HepG2 (cell line): ENCODE measurements around the gene CR1L.

Experiments
- HDAC1 ChIP-seq: sonication (generic); formaldehyde crosslinking; IDR thresholded peaks from 2 replicates; pipeline ENCODE4 v1.5.1; 2020; ENCODE audit warnings: mild to moderate bottlenecking, missing genetic modification reagents
- HOXA9 ChIP-seq: sonication (generic); formaldehyde crosslinking; IDR thresholded peaks from 2 replicates; pipeline ENCODE4 v1.8.1; 2022; ENCODE audit warnings: missing genetic modification reagents, mild to moderate bottlenecking, moderate library complexity, borderline replicate concordance
- KDM1A ChIP-seq: IDR thresholded peaks from 2 replicates; pipeline ENCODE4 v1.6.1; 2016; ENCODE audit warnings: missing compliant biosample characterization
- ZSCAN30 ChIP-seq: sonication (generic); formaldehyde crosslinking; IDR thresholded peaks from 2 replicates; pipeline ENCODE4 v1.5.0; 2020; ENCODE audit warnings: mild to moderate bottlenecking, missing genetic modification reagents
- TF ChIP-seq, protein P1 (sequence below): sonication (generic); formaldehyde crosslinking; IDR thresholded peaks from 2 replicates; pipeline ENCODE4 v1.5.0; 2020; ENCODE audit warnings: mild to moderate bottlenecking, missing genetic modification reagents, moderate library complexity

- TF ChIP-seq, protein P1, sequence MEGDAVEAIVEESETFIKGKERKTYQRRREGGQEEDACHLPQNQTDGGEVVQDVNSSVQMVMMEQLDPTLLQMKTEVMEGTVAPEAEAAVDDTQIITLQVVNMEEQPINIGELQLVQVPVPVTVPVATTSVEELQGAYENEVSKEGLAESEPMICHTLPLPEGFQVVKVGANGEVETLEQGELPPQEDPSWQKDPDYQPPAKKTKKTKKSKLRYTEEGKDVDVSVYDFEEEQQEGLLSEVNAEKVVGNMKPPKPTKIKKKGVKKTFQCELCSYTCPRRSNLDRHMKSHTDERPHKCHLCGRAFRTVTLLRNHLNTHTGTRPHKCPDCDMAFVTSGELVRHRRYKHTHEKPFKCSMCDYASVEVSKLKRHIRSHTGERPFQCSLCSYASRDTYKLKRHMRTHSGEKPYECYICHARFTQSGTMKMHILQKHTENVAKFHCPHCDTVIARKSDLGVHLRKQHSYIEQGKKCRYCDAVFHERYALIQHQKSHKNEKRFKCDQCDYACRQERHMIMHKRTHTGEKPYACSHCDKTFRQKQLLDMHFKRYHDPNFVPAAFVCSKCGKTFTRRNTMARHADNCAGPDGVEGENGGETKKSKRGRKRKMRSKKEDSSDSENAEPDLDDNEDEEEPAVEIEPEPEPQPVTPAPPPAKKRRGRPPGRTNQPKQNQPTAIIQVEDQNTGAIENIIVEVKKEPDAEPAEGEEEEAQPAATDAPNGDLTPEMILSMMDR, result no peak
- no peak for TF ChIP-seq HOXA9
- no peak for TF ChIP-seq KDM1A
- TF ChIP-seq HDAC1 (CRISPR knock-in tag), result no peak
- TF ChIP-seq ZSCAN30, result no peak
Observed at GRCh38 chr1:207658904-207659485, 14.1 kb downstream of the CR1L start.
